DMS 273 (cell line): ENCODE results near the gene ADIPOR1.

ENCODE experiments used
- DNase-seq: peaks from one replicate; lab custom pipeline; 2025; ENCODE audit not compliant: unreplicated experiment; lab: John Stamatoyannopoulos, UW

ADIPOR1 gene

DNA sequence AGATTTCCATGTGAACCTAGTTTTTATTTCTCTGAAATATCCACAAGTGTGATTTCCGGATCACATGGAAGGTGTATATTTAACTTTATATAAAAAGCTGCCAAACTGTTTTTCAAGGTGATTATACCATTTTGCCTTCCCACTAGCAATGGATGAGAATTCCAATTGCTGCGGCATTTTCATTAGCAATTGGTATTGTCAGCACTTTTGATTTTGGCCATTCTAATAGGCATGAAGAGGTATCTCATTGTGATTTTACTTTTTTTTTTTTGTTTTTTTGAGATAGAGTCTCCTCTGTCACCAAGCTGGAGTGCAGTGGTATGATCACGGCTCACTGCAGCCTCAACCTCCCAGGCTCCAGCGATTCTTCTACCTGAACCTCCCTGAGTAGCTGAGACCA lies 13.9 kb upstream of the ADIPOR1 start:
- no peak for DNase-seq

GRCh38 chr1:202968895-202969295 lies 10.8 kb upstream of the ADIPOR1 start:
- DNase-seq, result peak; percentile 83

DNA sequence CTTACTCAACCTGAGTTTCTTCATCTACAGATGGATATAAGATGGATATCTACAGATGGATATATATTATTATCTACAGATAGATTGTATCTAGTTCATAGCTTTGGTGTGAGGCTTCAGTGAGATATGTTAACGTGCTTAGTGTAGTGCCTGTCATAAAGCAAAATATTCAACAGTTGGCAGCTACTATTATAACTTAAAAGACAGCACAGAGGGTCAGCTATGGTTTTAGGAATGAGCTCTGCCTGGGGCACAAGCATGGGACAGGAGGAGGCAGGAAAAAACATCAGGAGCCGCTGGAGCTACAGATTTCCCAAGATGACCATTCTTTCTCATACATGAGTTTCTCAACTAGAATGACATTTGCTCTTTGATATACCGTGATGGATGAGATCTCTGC lies 10.2 kb upstream of the ADIPOR1 start:
- DNase-seq, result no peak

DNA sequence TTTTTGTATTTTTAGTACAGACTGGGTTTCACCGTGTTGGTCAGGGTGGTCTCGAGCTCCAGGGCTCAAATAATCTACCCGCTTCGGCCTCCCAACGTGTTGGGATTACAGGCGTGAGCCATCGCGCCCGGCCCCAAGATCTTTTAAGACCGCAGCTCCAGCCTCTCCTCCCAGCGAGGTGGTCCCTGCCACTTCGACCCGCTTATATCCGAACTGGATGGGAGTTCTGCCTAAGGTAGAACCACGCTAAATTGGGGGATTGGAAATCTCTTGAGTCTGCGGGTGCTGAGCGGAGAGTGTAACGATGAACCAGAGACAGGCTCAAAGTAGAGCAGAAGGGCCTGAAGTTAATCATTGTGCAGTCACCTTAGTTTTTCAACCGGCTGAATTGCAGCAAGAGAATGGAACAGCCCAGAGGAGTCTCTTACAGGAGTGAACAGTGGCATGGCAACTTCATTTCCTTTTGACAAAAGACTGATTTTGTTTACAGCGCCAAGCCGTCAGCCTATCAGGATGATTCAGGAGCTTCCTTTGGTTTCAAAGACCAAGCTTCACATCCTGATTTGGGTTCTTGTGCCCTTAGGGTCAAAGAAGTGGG lies 9.7 kb upstream of the ADIPOR1 start:
- peak; percentile 56 for DNase-seq

- DNase-seq, result no peak
These were observed 8.1 kb upstream of the ADIPOR1 start for GRCh38 chr1:202966006-202966898.

- DNase-seq, result no peak
These were observed 7.3 kb upstream of the ADIPOR1 start for GRCh38 chr1:202965422-202965821.

DNA sequence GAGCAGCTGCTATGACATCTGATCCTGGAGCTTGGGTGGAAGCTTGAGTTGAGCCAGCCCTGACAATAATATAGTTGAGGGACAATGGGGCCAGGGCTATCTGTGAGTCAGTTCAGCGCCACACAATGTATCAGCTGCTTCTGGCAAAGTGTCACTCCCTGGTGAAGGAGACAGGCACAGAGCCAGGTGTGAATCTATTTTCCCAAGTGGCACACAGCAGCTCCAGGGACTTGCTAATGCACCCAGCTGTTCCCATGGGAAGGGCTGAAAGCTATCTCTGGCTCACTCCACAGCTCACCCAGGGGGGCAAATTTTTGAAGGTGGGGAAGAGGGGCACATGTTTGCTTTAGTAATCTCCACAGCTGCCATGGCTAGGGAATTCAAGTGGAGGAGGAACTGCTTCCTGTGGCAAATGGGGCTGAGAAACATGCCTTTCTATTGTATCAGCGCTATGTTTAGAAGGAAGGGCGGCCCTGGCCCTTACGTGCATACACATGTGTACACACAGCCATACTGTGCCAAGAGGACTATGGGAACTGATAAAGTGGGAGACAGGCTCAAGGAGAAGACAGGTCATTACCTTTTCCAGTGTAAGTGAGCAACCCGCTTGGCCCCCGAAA lies 6.8 kb upstream of the ADIPOR1 start:
- DNase-seq, result peak; percentile 58

DNA sequence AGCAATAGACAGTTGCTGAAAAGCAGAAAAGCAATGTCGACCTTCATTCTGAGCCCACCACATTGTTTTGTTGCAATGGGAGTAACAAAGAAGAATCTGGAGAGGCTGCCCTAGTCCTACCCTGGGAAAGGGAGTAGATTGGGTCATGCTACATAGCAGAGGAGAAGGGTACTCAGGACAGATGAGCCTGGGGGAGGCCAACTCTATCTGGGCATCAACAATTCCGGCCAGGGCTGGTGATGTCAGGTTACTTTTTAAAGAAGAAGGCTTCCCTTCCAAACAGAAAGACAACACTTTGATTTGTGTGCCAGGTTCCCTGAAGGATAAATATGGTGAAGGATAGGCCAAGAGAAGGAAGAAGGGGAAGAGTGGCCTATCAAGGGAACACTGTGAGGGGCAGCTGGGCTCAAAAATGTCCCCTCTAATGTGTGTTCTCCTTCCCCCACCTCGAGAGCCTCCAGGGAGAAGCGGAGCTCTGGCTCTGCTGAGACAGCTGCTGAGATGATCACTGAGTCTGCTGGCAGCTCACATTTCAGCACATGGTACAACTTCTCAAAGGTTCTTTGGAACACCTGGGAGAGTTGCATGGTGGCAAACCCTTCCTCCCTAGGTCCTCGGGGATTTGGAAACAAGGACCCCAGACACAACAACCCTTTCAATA lies 3.2 kb upstream of the ADIPOR1 start:
- DNase-seq, result peak; percentile 22

DNA sequence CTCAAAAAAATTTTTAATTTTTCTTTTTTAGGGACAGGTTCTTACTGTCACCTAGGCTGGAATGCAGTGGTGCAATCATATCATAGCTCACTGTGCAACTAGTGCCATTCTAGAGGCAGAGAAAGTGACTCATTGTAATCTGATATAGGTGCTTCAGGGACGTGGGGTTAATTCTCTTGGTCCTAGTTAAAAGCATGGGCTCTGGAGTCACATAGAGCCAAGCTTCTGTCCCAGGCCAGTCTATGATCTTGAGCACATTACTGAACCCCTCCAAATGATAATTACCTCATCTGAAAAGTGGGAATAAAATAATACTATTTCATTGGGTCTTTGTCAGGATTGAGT lies 1.1 kb upstream of the ADIPOR1 start:
- peak; percentile 60 for DNase-seq

DNA sequence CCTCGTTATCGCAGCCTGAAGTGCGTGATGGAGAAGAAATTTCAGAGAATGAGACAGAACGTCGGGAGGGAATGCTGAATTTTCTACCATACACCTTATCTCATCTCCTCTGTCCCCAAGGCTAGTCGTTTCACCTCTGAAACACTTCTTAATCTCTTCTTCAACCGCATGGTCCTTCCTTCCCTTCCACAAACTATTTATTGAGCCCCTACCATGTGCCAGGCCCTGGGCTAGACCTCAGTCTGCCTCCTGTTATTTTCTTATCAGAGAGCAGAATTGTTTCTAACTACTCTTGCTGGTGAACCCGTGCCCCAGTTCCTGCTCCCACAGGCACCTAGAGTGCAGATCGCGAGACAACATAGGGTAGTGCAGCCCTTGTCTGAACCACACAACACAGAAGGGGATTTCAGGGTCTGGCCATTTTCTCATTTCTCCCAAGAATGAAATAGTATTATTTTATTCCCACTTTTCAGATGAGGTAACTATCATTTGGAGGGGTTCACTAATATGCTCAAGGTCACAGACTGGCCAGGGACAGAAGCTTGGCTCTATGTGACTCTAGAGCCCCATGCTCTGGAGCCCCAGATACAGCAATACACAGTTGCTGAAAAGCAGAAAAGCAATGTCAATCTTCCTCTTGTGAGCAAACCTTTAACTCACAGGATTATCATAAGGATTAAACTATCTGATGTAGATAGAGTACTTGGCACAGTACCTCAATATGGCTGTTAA lies 598 bp upstream of the ADIPOR1 start:
- DNase-seq, result peak; percentile 42

- DNase-seq, result no peak
These were observed 1.1 kb downstream of the ADIPOR1 start for GRCh38 chr1:202956969-202957368.

GRCh38 chr1:202954057-202954745 lies 3.9 kb downstream of the ADIPOR1 start:
- DNase-seq, result no peak

GRCh38 chr1:202953392-202953791 lies 4.7 kb downstream of the ADIPOR1 start:
- DNase-seq, result no peak

GRCh38 chr1:202952818-202953217 lies 5.3 kb downstream of the ADIPOR1 start:
- no peak for DNase-seq

GRCh38 chr1:202952099-202952498 lies 6.0 kb downstream of the ADIPOR1 start:
- no peak for DNase-seq

GRCh38 chr1:202951437-202951836 lies 6.7 kb downstream of the ADIPOR1 start:
- no peak for DNase-seq

GRCh38 chr1:202945483-202945882 lies 12.6 kb downstream of the ADIPOR1 start:
- no peak for DNase-seq

- DNase-seq, result no peak
These were observed 13.6 kb downstream of the ADIPOR1 start for GRCh38 chr1:202944438-202944921.

DNA sequence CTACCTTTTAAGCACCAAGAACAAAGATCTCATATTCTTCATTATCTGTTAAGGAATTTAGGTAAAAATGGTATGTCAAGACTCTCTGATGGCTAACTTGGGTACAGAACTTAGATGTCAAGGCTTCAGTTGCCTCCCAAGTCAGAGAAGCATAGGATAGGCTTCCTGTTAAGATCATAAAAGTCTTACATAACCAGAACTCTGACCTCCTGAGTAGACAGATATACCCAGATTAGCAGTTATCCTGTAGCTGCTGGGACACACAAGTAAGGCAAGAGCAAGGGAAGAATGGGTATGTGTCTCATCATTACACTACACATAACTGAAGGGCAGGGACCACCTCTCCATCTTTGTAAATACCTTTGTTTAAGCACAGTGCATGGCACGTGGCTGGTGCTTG lies 15.7 kb downstream of the ADIPOR1 start:
- DNase-seq, result no peak

DNA sequence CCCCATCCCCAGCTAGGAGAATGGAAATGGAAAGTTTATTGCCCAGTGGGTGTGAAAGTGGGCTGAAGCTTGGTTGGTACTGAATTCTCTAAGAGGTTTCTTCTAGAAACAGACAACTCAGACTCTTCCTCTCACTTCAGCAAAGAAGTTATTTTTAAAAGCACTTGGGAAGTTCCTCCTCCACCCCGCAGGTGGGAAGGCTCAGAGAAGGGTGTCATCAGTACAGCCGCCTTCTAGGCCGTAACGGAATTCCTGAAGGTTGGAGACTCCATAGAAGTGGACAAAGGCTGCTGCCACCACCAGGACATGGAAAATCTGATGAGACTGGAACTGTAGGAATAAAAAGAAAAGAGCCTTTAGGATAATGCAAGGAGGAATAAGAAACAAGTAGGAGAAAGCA lies 16.7 kb downstream of the ADIPOR1 start:
- no peak for DNase-seq
